Esophagus muscularis mucosa (tissue), 3 donors: ENCODE measurements around the gene DPH2.

Source experiments
- POLR2A ChIP-seq: fragments of 450-650 bp; IDR thresholded peaks from one replicate; pipeline ENCODE4 v1.6.1; 2017; ENCODE audit warnings: antibody characterized with exemption, moderate library complexity, mild to moderate bottlenecking, low read depth
- TF ChIP-seq, protein P1 (sequence below), 3 experiments: fragments of 200-600 bp in 2 of 3; fragments of 450-650 bp in 1 of 3; sonication (generic) in 2 of 3; IDR thresholded peaks; one replicate each; pipeline ENCODE4 v1.5.1; 2017 to 2019; ENCODE audit warnings: antibody characterized with exemption in 3 of 3, mild to moderate bottlenecking in 2 of 3, moderate library complexity in 1 of 3

DNA sequence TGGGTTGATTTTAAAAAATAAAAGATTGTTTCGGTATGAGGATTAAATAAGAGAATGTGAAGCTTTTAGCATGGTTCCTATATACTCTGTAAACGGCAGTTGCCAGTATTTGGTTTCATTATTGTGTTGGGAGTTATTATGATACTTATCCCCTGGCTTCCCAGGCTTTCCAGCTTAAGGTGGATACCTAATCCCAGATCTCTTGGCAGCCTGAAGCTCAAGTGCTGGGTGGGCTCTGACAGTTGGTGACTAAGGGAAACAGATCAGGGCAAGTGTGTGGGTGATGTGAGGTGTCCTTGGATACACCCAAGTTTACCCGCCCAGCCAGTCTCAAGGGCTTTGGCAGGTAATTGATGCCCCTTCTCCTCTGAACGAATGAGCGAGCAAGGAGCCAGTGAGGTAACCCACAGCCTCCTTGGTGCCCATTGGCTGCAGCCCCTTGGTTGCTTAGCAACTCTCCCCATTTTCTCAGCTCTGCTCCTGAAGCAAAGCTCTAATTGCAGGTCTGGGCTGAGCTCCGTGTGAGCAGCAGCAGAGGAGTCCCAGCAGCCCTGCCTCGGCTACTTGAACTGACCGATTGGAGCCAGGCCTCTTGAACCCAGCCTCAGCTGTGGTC is 17.0 kb upstream of the DPH2 start:
- TF ChIP-seq, protein P1, sequence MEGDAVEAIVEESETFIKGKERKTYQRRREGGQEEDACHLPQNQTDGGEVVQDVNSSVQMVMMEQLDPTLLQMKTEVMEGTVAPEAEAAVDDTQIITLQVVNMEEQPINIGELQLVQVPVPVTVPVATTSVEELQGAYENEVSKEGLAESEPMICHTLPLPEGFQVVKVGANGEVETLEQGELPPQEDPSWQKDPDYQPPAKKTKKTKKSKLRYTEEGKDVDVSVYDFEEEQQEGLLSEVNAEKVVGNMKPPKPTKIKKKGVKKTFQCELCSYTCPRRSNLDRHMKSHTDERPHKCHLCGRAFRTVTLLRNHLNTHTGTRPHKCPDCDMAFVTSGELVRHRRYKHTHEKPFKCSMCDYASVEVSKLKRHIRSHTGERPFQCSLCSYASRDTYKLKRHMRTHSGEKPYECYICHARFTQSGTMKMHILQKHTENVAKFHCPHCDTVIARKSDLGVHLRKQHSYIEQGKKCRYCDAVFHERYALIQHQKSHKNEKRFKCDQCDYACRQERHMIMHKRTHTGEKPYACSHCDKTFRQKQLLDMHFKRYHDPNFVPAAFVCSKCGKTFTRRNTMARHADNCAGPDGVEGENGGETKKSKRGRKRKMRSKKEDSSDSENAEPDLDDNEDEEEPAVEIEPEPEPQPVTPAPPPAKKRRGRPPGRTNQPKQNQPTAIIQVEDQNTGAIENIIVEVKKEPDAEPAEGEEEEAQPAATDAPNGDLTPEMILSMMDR (IDR thresholded peaks at IDR 0.05), result no peak
- no peak for TF ChIP-seq POLR2A
